HepG2 (cell line): ENCODE data around the gene NUDT2.

Experiments used
- ATF7 ChIP-seq, 2 experiments: fragments of 450-650 bp in 1 of 2; sonication (generic) in 1 of 2; formaldehyde crosslinking in 1 of 2; IDR thresholded peaks; 2 replicates each; pipeline versions ENCODE4 v1.4.0 to v1.6.1; 2016 to 2020; ENCODE audit warnings: antibody characterized with exemption in 1 of 2, mild to moderate bottlenecking in 1 of 2, missing genetic modification reagents in 1 of 2
- CBFB ChIP-seq: sonication (generic); formaldehyde crosslinking; IDR thresholded peaks from 2 replicates; pipeline ENCODE4 v1.4.0; 2020; ENCODE audit warnings: missing genetic modification reagents
- CEBPZ ChIP-seq: IDR thresholded peaks from 2 replicates; pipeline ENCODE4 v1.6.1; 2012; ENCODE audit warnings: low read length, improper control_type of control experiment
- CTCF ChIP-seq: sonication (generic); formaldehyde crosslinking; IDR thresholded peaks from 2 replicates; pipeline ENCODE4 v1.5.0; 2020; ENCODE audit warnings: mild to moderate bottlenecking, missing genetic modification reagents, moderate library complexity
- EP300 ChIP-seq, 3 experiments: sonication (generic) in 1 of 3; formaldehyde crosslinking in 1 of 3; IDR thresholded peaks; 2 replicates each; pipeline versions ENCODE4 v1.5.1 to v1.6.1; 2011 to 2020; ENCODE audit warnings: low read depth in 2 of 3, low read length in 2 of 3, borderline replicate concordance in 1 of 3, improper control_type of control experiment in 1 of 3, mild to moderate bottlenecking in 1 of 3, missing genetic modification reagents in 1 of 3, moderate library complexity in 1 of 3
- GABPA ChIP-seq, 2 experiments: IDR thresholded peaks; 2 replicates each; pipeline ENCODE4 v1.6.1; 2011 to 2016; ENCODE audit warnings: low read depth in 2 of 2, low read length in 1 of 2, missing biosample characterization in 1 of 2, missing genetic modification characterization in 1 of 2
- IRF1 ChIP-seq: sonication (generic); formaldehyde crosslinking; IDR thresholded peaks from 2 replicates; pipeline ENCODE4 v1.4.0; 2020; ENCODE audit warnings: low read depth, mild to moderate bottlenecking, missing genetic modification reagents
- NR3C1 ChIP-seq: sonication (generic); formaldehyde crosslinking; IDR thresholded peaks from 2 replicates; pipeline ENCODE4 v1.4.0; 2020; ENCODE audit warnings: missing genetic modification reagents
- RXRA ChIP-seq: sonication (generic); formaldehyde crosslinking; IDR thresholded peaks from 2 replicates; pipeline ENCODE4 v1.5.1; 2020; ENCODE audit warnings: missing genetic modification reagents
- SIX4 ChIP-seq: sonication (generic); formaldehyde crosslinking; IDR thresholded peaks from 2 replicates; pipeline ENCODE4 v1.4.0; 2020; ENCODE audit warnings: missing genetic modification reagents
- SRSF9 ChIP-seq: fragments of 200-400 bp; formaldehyde crosslinking; IDR thresholded peaks from 2 replicates; pipeline ENCODE4 v1.6.1; 2018; ENCODE audit warnings: borderline replicate concordance, mild to moderate bottlenecking, low read depth, low read length; ENCODE audit not compliant: insufficient read depth, poor library complexity, severe bottlenecking
- ZNF205 ChIP-seq: IDR thresholded peaks from 2 replicates; pipeline ENCODE4 v1.6.1; 2018; ENCODE audit warnings: missing biosample characterization, missing genetic modification reagents
- TF ChIP-seq, protein P1 (sequence below): sonication (generic); formaldehyde crosslinking; conservative IDR thresholded peaks from 2 replicates; pipeline ENCODE4 v1.8.1; 2023; ENCODE audit warnings: missing genetic modification reagents

DNA sequence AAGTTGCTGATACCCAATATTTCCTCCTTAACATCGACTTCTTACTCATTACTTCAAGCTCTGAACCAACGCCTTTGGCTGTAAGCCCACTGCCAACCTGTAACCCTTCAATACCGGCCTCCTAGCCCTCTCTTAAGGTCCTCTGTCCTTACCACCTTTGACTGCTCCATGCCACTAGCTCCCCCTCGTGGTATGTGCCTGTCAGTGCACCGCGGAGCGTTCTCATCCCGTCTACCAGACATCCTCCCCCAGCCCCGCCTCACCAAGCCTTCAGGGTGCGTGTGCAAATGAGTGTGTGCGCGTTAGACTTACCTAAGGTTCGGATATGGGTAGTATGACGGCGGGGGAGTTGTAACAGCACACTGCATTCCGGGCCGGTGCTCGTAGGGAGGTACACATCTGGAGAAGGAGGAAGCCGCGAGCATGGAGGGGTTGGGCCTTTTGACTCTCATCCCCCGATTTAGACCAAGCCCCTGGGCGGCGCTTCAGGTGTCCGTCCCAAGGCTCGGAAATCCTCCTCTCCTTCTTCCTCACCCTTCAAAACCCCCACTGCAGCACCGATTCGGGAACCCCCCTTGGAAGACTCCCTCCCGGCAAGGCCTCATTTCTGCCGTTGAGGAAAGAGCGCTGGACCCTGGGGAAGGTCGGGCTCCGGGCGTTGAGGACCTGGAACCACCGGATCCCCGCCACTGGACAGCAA is 50.1 kb downstream of the NUDT2 start:
- no peak; the same call in 1 of the 2 replicates for TF ChIP-seq RXRA (CRISPR knock-in tag)
- no peak for TF ChIP-seq IRF1
- no peak for TF ChIP-seq CEBPZ
- peak; percentile 100 for TF ChIP-seq CTCF (CRISPR knock-in tag)
- no peak for TF ChIP-seq ATF7 (IDR thresholded peaks at IDR 0.05)
- TF ChIP-seq ATF7 (CRISPR knock-in tag; IDR thresholded peaks at IDR 0.05): no peak
- no peak for TF ChIP-seq SRSF9
- TF ChIP-seq, protein P1, sequence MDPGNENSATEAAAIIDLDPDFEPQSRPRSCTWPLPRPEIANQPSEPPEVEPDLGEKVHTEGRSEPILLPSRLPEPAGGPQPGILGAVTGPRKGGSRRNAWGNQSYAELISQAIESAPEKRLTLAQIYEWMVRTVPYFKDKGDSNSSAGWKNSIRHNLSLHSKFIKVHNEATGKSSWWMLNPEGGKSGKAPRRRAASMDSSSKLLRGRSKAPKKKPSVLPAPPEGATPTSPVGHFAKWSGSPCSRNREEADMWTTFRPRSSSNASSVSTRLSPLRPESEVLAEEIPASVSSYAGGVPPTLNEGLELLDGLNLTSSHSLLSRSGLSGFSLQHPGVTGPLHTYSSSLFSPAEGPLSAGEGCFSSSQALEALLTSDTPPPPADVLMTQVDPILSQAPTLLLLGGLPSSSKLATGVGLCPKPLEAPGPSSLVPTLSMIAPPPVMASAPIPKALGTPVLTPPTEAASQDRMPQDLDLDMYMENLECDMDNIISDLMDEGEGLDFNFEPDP (CRISPR knock-in tag): no peak
- TF ChIP-seq ZNF205: peak; percentile 61; the same call in 1 of the 2 replicates
- no peak for TF ChIP-seq EP300 (IDR thresholded peaks at IDR 0.05; ENCODE audit: low read depth in 2 of 2, low read length in 2 of 2)
- TF ChIP-seq EP300 (CRISPR knock-in tag; IDR thresholded peaks at IDR 0.05; ENCODE audit: borderline replicate concordance): 0 out of 2 replicates have a peak, but pooled peaks have one; percentile 13
- TF ChIP-seq CBFB (CRISPR knock-in tag): 0 out of 2 replicates have a peak, but pooled peaks have one; percentile 19
- no peak for TF ChIP-seq NR3C1 (CRISPR knock-in tag)
- TF ChIP-seq SIX4 (CRISPR knock-in tag): no peak
- TF ChIP-seq GABPA (IDR thresholded peaks at IDR 0.05; ENCODE audit: low read depth, low read length): no peak
- TF ChIP-seq GABPA (CRISPR knock-in tag; IDR thresholded peaks at IDR 0.05; ENCODE audit: low read depth): no peak
